ENCODE data around the gene KIF11. TPM values are rescaled to one million over a fixed set of nuclear protein-coding genes. Genes with fewer than 3 reads are reported as not detected.
A peak's percentile ranks its signal among the peaks of the same experiment; 100 is the strongest.

Gene KIF11
- total and polyA plus RNA-seq, 2 of the 13 experiments (the other 11 are each of a cell fraction or from before 2014, with no cell fraction given) = 8.7 to 38.4 TPM

DNA sequence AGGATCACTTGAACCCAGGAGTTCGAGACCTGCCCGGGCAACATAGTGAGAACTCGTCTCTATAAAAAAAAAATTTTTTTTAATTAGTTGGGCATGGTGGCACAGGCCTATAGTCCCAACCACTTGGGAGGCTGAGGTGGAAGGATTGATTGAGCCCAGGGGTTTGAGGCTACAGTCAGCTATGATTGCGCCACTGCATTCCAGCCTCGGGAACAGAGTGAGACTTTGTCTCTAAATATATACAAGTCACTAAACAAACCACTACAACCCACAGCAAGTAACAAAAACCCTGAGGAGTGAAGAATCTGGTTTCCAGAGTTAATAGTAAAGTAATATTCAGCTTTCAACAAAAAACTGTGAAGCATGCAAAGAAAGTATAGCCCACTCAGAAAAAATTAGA, 64.1 kb downstream of the KIF11 start:
- in situ Hi-C loops (cut with HindIII; ENCODE audit: extremely low pct_ligation_motif_present, low pct_unique_long_range_greater_than_20kb) = no loop called here
- H3K4me1 ChIP-seq (ENCODE audit: insufficient read depth, low read length) = peaks cover 16% of the 10 kb centered on the region
- intact Hi-C loops (cut with micrococcal nuclease; ENCODE audit: unreplicated experiment) = no loop called here
- no peaks in the 10 kb centered on the region for H3K79me2 ChIP-seq (ENCODE audit: insufficient read depth, low read length)
- no peak overlapping the region for H3K27ac ChIP-seq (ENCODE audit: extremely low read length, insufficient read depth, low read length)
- no peaks in the 10 kb centered on the region for H4K20me1 ChIP-seq (ENCODE audit: insufficient read depth, low read length)
- H2AFZ ChIP-seq (ENCODE audit: low read length) = no peak overlapping the region
- BruUV-seq (replicated peaks) = no TSS peak
- CTCF ChIA-PET (ENCODE audit: low intra/inter-chr PET ratio, low total read pairs) = no interaction called here
- H3K9ac ChIP-seq (ENCODE audit: insufficient read depth, low read depth, low read length) = no peak overlapping the region
- H3K27me3 ChIP-seq (ENCODE audit: control insufficient read depth in 1 of 2, insufficient read depth in 2 of 2, low read length in 2 of 2) = no peaks in the 10 kb centered on the region
- peaks cover 1 to 24% of the 10 kb centered on the region in 2 experiments; a peak in 2 of 5 replicates for H3K36me3 ChIP-seq (replicated peaks in 1 of 2; ENCODE audit: control insufficient read depth in 1 of 2, insufficient read depth in 2 of 2, low read length in 2 of 2)
- H3K4me3 ChIP-seq (replicated peaks in 1 of 3; ENCODE audit: insufficient read depth in 1 of 3, low read depth in 2 of 3, low read length in 3 of 3) = no peak overlapping the region
- WGBS (ENCODE audit: low lambda C conversion rate) = 77% methylated on average over 5 of the region's 5 CpGs
- H3K9me3 ChIP-seq (ENCODE audit: low read length) = no peaks in the 10 kb centered on the region
- POLR2A ChIA-PET = no interaction called here
- no peak overlapping the region for H3K4me2 ChIP-seq (ENCODE audit: low read depth, low read length)
- ATAC-seq = peak; percentile 83
- peak; percentile 49 for DNase-seq (ENCODE audit: low spot score)
- FAIRE-seq = no peak
- TF ChIP-seq, protein P1, sequence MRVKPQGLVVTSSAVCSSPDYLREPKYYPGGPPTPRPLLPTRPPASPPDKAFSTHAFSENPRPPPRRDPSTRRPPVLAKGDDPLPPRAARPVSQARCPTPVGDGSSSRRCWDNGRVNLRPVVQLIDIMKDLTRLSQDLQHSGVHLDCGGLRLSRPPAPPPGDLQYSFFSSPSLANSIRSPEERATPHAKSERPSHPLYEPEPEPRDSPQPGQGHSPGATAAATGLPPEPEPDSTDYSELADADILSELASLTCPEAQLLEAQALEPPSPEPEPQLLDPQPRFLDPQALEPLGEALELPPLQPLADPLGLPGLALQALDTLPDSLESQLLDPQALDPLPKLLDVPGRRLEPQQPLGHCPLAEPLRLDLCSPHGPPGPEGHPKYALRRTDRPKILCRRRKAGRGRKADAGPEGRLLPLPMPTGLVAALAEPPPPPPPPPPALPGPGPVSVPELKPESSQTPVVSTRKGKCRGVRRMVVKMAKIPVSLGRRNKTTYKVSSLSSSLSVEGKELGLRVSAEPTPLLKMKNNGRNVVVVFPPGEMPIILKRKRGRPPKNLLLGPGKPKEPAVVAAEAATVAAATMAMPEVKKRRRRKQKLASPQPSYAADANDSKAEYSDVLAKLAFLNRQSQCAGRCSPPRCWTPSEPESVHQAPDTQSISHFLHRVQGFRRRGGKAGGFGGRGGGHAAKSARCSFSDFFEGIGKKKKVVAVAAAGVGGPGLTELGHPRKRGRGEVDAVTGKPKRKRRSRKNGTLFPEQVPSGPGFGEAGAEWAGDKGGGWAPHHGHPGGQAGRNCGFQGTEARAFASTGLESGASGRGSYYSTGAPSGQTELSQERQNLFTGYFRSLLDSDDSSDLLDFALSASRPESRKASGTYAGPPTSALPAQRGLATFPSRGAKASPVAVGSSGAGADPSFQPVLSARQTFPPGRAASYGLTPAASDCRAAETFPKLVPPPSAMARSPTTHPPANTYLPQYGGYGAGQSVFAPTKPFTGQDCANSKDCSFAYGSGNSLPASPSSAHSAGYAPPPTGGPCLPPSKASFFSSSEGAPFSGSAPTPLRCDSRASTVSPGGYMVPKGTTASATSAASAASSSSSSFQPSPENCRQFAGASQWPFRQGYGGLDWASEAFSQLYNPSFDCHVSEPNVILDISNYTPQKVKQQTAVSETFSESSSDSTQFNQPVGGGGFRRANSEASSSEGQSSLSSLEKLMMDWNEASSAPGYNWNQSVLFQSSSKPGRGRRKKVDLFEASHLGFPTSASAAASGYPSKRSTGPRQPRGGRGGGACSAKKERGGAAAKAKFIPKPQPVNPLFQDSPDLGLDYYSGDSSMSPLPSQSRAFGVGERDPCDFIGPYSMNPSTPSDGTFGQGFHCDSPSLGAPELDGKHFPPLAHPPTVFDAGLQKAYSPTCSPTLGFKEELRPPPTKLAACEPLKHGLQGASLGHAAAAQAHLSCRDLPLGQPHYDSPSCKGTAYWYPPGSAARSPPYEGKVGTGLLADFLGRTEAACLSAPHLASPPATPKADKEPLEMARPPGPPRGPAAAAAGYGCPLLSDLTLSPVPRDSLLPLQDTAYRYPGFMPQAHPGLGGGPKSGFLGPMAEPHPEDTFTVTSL (CRISPR knock-in tag; IDR thresholded peaks at IDR 0.05; ENCODE audit: borderline replicate concordance) = 0 out of 2 replicates have a peak, but pooled peaks have one; percentile 21
- TF ChIP-seq, protein P2, sequence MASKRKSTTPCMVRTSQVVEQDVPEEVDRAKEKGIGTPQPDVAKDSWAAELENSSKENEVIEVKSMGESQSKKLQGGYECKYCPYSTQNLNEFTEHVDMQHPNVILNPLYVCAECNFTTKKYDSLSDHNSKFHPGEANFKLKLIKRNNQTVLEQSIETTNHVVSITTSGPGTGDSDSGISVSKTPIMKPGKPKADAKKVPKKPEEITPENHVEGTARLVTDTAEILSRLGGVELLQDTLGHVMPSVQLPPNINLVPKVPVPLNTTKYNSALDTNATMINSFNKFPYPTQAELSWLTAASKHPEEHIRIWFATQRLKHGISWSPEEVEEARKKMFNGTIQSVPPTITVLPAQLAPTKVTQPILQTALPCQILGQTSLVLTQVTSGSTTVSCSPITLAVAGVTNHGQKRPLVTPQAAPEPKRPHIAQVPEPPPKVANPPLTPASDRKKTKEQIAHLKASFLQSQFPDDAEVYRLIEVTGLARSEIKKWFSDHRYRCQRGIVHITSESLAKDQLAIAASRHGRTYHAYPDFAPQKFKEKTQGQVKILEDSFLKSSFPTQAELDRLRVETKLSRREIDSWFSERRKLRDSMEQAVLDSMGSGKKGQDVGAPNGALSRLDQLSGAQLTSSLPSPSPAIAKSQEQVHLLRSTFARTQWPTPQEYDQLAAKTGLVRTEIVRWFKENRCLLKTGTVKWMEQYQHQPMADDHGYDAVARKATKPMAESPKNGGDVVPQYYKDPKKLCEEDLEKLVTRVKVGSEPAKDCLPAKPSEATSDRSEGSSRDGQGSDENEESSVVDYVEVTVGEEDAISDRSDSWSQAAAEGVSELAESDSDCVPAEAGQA (IDR thresholded peaks at IDR 0.05; ENCODE audit: low read depth) = no peak
- TF ChIP-seq, protein P2 (CRISPR knock-in tag; IDR thresholded peaks at IDR 0.05; ENCODE audit: borderline replicate concordance) = no peak
- TF ChIP-seq FOSL2 (CRISPR knock-in tag; IDR thresholded peaks at IDR 0.05) (peak; percentile 34; the same call in 1 of the 2 replicates), RBAK (CRISPR knock-in tag; IDR thresholded peaks at IDR 0.05) (peak; percentile 84; the same call in 1 of the 2 replicates)
- TF ChIP-seq, protein P3, sequence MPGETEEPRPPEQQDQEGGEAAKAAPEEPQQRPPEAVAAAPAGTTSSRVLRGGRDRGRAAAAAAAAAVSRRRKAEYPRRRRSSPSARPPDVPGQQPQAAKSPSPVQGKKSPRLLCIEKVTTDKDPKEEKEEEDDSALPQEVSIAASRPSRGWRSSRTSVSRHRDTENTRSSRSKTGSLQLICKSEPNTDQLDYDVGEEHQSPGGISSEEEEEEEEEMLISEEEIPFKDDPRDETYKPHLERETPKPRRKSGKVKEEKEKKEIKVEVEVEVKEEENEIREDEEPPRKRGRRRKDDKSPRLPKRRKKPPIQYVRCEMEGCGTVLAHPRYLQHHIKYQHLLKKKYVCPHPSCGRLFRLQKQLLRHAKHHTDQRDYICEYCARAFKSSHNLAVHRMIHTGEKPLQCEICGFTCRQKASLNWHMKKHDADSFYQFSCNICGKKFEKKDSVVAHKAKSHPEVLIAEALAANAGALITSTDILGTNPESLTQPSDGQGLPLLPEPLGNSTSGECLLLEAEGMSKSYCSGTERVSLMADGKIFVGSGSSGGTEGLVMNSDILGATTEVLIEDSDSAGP (CRISPR knock-in tag; IDR thresholded peaks at IDR 0.05; ENCODE audit: borderline replicate concordance) = no peak
- TF ChIP-seq, protein P4, sequence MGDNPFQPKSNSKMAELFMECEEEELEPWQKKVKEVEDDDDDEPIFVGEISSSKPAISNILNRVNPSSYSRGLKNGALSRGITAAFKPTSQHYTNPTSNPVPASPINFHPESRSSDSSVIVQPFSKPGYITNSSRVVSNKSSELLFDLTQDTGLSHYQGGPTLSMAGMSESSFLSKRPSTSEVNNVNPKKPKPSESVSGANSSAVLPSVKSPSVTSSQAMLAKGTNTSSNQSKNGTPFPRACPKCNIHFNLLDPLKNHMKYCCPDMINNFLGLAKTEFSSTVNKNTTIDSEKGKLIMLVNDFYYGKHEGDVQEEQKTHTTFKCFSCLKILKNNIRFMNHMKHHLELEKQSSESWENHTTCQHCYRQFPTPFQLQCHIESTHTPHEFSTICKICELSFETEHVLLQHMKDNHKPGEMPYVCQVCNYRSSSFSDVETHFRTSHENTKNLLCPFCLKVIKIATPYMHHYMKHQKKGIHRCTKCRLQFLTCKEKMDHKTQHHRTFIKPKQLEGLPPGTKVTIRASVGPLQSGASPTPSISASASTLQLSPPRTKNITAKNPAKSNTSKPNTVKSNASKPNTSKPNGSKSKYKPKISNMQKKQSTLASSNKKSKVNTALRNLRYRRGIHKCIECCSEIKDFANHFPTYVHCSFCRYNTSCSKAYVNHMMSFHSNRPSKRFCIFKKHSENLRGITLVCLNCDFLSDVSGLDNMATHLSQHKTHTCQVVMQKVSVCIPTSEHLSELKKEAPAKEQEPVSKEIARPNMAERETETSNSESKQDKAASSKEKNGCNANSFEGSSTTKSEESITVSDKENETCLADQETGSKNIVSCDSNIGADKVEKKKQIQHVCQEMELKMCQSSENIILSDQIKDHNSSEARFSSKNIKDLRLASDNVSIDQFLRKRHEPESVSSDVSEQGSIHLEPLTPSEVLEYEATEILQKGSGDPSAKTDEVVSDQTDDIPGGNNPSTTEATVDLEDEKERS (CRISPR knock-in tag; IDR thresholded peaks at IDR 0.05) = 0 out of 2 replicates have a peak, but pooled peaks have one; percentile 41

All from HepG2 (cell line).